ENCODE measurements around the gene FOXO6. TPM values are rescaled to one million over a fixed set of nuclear protein-coding genes. Genes with fewer than 3 reads are reported as not detected.

Gene FOXO6
- total and polyA plus RNA-seq, 2 of the 13 experiments (the other 11 are each of a cell fraction or from before 2014, with no cell fraction given), result 0.13 TPM; not detected in 1

DNA sequence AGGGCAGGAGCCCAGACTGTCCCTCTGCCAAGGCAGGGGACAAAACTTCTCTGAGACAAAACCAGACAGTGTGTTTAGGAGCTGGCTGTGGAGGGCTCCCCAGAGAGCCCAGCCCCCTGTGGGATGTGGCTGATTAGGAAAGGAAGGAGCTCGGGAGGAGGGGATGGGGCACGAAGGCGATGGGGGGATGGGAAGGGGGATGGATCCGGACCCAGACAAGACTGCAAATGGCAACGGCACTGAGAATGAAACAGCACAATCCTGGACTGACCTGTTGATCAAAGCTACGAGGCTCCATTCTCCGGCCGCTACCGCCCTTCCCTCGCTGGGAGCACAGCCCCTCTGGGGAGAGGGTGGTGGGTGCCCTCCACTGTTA lies 33.1 kb downstream of the FOXO6 start:
- Histone ChIP-seq H4K20me1 (ENCODE audit: insufficient read depth, low read length) (no peaks in the 10 kb centered on the region), H3K9ac (ENCODE audit: insufficient read depth, low read depth, low read length) (no peak overlapping the region), H3K27me3 (ENCODE audit: control insufficient read depth in 1 of 2, insufficient read depth in 2 of 2, low read length in 2 of 2) (peaks cover 4 to 22% of the 10 kb centered on the region in 2 experiments; a peak in 2 of 5 replicates), H3K4me2 (ENCODE audit: low read depth, low read length) (no peak overlapping the region), H3K79me2 (ENCODE audit: insufficient read depth, low read length) (no peaks in the 10 kb centered on the region), H3K27ac (ENCODE audit: extremely low read length, insufficient read depth, low read length) (no peak overlapping the region), H3K9me3 (ENCODE audit: low read length) (no peaks in the 10 kb centered on the region), H3K4me3 (replicated peaks in 1 of 3; ENCODE audit: insufficient read depth in 1 of 3, low read depth in 2 of 3, low read length in 3 of 3) (no peak overlapping the region), H3K4me1 (ENCODE audit: insufficient read depth, low read length) (no peaks in the 10 kb centered on the region), H3K36me3 (replicated peaks in 1 of 2; ENCODE audit: control insufficient read depth in 1 of 2, insufficient read depth in 2 of 2, low read length in 2 of 2) (no peaks in the 10 kb centered on the region), H2AFZ (ENCODE audit: low read length) (no peak overlapping the region)
- WGBS (ENCODE audit: low lambda C conversion rate), result 32% methylated on average over 10 of the region's 10 CpGs
- TF ChIP-seq NKX3-1 (CRISPR knock-in tag; IDR thresholded peaks at IDR 0.05) (no peak), NR2F2 (IDR thresholded peaks at IDR 0.05; ENCODE audit: borderline replicate concordance, low read depth) (no peak), MEF2D (CRISPR knock-in tag; IDR thresholded peaks at IDR 0.05) (no peak), ZNF747 (CRISPR knock-in tag; IDR thresholded peaks at IDR 0.05; ENCODE audit: borderline replicate concordance) (no peak)
- TF ChIP-seq, protein P1, sequence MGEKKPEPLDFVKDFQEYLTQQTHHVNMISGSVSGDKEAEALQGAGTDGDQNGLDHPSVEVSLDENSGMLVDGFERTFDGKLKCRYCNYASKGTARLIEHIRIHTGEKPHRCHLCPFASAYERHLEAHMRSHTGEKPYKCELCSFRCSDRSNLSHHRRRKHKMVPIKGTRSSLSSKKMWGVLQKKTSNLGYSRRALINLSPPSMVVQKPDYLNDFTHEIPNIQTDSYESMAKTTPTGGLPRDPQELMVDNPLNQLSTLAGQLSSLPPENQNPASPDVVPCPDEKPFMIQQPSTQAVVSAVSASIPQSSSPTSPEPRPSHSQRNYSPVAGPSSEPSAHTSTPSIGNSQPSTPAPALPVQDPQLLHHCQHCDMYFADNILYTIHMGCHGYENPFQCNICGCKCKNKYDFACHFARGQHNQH (CRISPR knock-in tag; IDR thresholded peaks at IDR 0.05), result no peak
- TF ChIP-seq, protein P2, sequence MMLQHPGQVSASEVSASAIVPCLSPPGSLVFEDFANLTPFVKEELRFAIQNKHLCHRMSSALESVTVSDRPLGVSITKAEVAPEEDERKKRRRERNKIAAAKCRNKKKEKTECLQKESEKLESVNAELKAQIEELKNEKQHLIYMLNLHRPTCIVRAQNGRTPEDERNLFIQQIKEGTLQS (CRISPR knock-in tag; IDR thresholded peaks at IDR 0.05), result no peak
- ATAC-seq (no peak), DNase-seq (ENCODE audit: low spot score) (no peak), FAIRE-seq (no peak)
- no TSS peak for BruUV-seq (replicated peaks)
- intact Hi-C loops (cut with micrococcal nuclease; ENCODE audit: unreplicated experiment) (no loop called here), in situ Hi-C loops (cut with HindIII; ENCODE audit: extremely low pct_ligation_motif_present, low pct_unique_long_range_greater_than_20kb) (no loop called here)
- CTCF ChIA-PET (ENCODE audit: low intra/inter-chr PET ratio, low total read pairs), result no interaction called here
- POLR2A ChIA-PET, result no interaction called here

Measured in HepG2 (cell line).